Measurements from ENCODE around the gene ULK4.

The ULK4 gene

DNA sequence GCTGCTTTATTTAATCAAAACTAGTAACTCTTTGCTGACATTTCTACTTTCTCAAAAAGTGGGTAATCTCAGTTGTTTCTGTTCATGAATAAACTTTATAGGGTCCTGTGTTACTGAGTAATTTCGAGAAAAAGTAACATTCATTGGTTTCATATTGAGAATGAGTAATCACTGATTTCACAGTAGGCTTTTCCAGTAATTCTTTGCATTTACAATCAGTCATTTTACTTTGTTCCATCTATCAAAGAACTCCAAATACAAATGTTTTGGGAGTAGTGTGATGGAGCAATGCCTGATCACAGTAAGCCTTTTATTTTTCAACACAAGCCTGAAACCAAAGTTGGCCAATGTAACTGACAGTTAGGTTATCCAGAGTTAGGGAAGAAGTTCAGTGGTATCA, 353.6 kb downstream of the ULK4 start:
- Histone ChIP-seq H4K20me1 (ENCODE audit: insufficient read depth, low read length, poor library complexity, severe bottlenecking) (no peaks in the 10 kb centered on the region), H3K4me1 (ENCODE audit: insufficient read depth, low read length, poor library complexity, severe bottlenecking) (no peaks in the 10 kb centered on the region), H3K9me3 (ENCODE audit: insufficient read depth, low read depth, low read length) (no peaks in the 10 kb centered on the region), H3F3A (ENCODE audit: low read depth) (no peaks in the 10 kb centered on the region), H3K9me2 (replicated peaks; ENCODE audit: low read depth, low read length) (no peaks in the 10 kb centered on the region), H3K27me3 (ENCODE audit: insufficient read depth, low read length, poor library complexity, severe bottlenecking) (no peaks in the 10 kb centered on the region), H3K79me2 (ENCODE audit: insufficient read depth, low read length) (no peaks in the 10 kb centered on the region), H2AFZ (ENCODE audit: low read length) (no peak overlapping the region), H3K9ac (ENCODE audit: low read depth, low read length, poor library complexity, severe bottlenecking) (no peak overlapping the region), H3K4me2 (ENCODE audit: low read depth, low read length, poor library complexity, severe bottlenecking) (no peak overlapping the region), H3K36me3 (ENCODE audit: insufficient read depth, low read length) (no peaks in the 10 kb centered on the region), H3K4me3 (ENCODE audit: low read length, poor library complexity, severe bottlenecking) (no peak overlapping the region)
- TF ChIP-seq, protein P1, sequence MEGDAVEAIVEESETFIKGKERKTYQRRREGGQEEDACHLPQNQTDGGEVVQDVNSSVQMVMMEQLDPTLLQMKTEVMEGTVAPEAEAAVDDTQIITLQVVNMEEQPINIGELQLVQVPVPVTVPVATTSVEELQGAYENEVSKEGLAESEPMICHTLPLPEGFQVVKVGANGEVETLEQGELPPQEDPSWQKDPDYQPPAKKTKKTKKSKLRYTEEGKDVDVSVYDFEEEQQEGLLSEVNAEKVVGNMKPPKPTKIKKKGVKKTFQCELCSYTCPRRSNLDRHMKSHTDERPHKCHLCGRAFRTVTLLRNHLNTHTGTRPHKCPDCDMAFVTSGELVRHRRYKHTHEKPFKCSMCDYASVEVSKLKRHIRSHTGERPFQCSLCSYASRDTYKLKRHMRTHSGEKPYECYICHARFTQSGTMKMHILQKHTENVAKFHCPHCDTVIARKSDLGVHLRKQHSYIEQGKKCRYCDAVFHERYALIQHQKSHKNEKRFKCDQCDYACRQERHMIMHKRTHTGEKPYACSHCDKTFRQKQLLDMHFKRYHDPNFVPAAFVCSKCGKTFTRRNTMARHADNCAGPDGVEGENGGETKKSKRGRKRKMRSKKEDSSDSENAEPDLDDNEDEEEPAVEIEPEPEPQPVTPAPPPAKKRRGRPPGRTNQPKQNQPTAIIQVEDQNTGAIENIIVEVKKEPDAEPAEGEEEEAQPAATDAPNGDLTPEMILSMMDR (conservative IDR thresholded peaks at IDR 0.05; ENCODE audit: low read length): no peak
- no peak for TF ChIP-seq EZH2phosphoT487 (IDR thresholded peaks at IDR 0.05; ENCODE audit: borderline replicate concordance)

DNA sequence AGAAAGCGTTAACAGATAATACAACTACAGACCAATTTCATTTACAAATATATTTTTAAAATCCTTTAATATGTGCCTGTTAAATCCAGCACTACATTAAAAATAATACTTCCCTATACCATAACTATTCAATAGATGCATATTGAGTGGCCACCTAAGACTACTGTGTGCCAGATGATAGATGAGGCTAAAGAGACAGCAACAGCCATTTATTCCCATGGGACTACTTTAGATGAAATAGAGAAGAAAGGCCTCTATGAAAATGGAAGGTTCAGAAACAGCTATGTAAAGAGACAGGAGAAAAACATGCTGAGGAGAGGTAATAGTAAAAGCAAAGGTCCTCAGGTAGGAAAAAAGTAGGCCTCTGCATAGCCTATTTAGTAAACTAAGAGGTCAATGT, 358.1 kb downstream of the ULK4 start:
- Histone ChIP-seq H3K9ac (ENCODE audit: low read depth, low read length, poor library complexity, severe bottlenecking) (no peak overlapping the region), H3K4me3 (ENCODE audit: low read length, poor library complexity, severe bottlenecking) (no peak overlapping the region), H4K20me1 (ENCODE audit: insufficient read depth, low read length, poor library complexity, severe bottlenecking) (no peaks in the 10 kb centered on the region), H3K27me3 (ENCODE audit: insufficient read depth, low read length, poor library complexity, severe bottlenecking) (no peaks in the 10 kb centered on the region), H3K9me3 (ENCODE audit: insufficient read depth, low read depth, low read length) (no peaks in the 10 kb centered on the region), H3K36me3 (ENCODE audit: insufficient read depth, low read length) (no peaks in the 10 kb centered on the region), H3K4me2 (ENCODE audit: low read depth, low read length, poor library complexity, severe bottlenecking) (no peak overlapping the region), H3K4me1 (ENCODE audit: insufficient read depth, low read length, poor library complexity, severe bottlenecking) (peaks cover 5% of the 10 kb centered on the region), H3K79me2 (ENCODE audit: insufficient read depth, low read length) (no peaks in the 10 kb centered on the region), H3F3A (ENCODE audit: low read depth) (no peaks in the 10 kb centered on the region), H2AFZ (ENCODE audit: low read length) (no peak overlapping the region), H3K9me2 (replicated peaks; ENCODE audit: low read depth, low read length) (no peaks in the 10 kb centered on the region)
- TF ChIP-seq, protein P1 (conservative IDR thresholded peaks at IDR 0.05; ENCODE audit: low read length): no peak
- TF ChIP-seq EZH2phosphoT487 (IDR thresholded peaks at IDR 0.05; ENCODE audit: borderline replicate concordance): no peak

DNA sequence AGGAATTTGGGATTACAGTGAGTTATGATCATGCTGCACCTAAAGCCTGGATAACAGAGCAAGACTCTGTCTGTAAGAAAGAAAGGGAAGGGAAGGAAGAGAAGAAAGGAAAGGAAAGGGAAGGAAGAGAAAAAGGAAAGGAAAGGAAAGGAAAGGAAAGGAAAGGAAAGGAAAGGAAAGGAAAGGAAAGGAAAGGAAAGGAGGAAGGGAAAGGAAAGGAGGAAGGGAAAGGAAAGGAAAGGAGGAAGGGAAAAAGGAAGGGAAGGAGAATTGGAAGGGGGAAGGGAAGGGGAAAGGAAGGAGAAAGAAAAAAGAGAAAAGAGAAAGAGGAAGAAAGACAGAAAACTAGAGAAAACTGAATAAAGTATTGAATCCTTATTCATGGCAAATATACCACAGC, 359.8 kb downstream of the ULK4 start:
- H3K9me3 ChIP-seq (ENCODE audit: insufficient read depth, low read depth, low read length): no peaks in the 10 kb centered on the region
- no peaks in the 10 kb centered on the region for H3F3A ChIP-seq (ENCODE audit: low read depth)
- no peak overlapping the region for H2AFZ ChIP-seq (ENCODE audit: low read length)
- no peak overlapping the region for H3K4me2 ChIP-seq (ENCODE audit: low read depth, low read length, poor library complexity, severe bottlenecking)
- no peak overlapping the region for H3K9ac ChIP-seq (ENCODE audit: low read depth, low read length, poor library complexity, severe bottlenecking)
- no peaks in the 10 kb centered on the region for H3K9me2 ChIP-seq (replicated peaks; ENCODE audit: low read depth, low read length)
- H4K20me1 ChIP-seq (ENCODE audit: insufficient read depth, low read length, poor library complexity, severe bottlenecking): no peaks in the 10 kb centered on the region
- no peaks in the 10 kb centered on the region for H3K79me2 ChIP-seq (ENCODE audit: insufficient read depth, low read length)
- H3K4me1 ChIP-seq (ENCODE audit: insufficient read depth, low read length, poor library complexity, severe bottlenecking): peaks cover 5% of the 10 kb centered on the region
- TF ChIP-seq, protein P1 (conservative IDR thresholded peaks at IDR 0.05; ENCODE audit: low read length): no peak
- no peak for TF ChIP-seq EZH2phosphoT487 (IDR thresholded peaks at IDR 0.05; ENCODE audit: borderline replicate concordance)
- no peaks in the 10 kb centered on the region for H3K27me3 ChIP-seq (ENCODE audit: insufficient read depth, low read length, poor library complexity, severe bottlenecking)
- H3K36me3 ChIP-seq (ENCODE audit: insufficient read depth, low read length): no peaks in the 10 kb centered on the region
- H3K4me3 ChIP-seq (ENCODE audit: low read length, poor library complexity, severe bottlenecking): no peak overlapping the region
